ENCODE data around the gene TRIM5. TPM values are rescaled to one million over a fixed set of nuclear protein-coding genes. Genes with fewer than 3 reads are reported as not detected.
"Not testable (repeated sequence)": the region's sequence is repeated elsewhere in the genome, so short reads cannot be mapped to it uniquely, and the experiment has no call there.

TRIM5 gene
- polyA plus RNA-seq, 1 donor (not counting 4 experiments of a cell fraction or from before 2014, with no cell fraction given), result 34.6 TPM

GRCh38 chr11:5663511-5663910 lies 21.4 kb downstream of the TRIM5 start:
- no peak for TF ChIP-seq EZH2 (IDR thresholded peaks at IDR 0.05; ENCODE audit: low read length)
- TF ChIP-seq, protein P1, sequence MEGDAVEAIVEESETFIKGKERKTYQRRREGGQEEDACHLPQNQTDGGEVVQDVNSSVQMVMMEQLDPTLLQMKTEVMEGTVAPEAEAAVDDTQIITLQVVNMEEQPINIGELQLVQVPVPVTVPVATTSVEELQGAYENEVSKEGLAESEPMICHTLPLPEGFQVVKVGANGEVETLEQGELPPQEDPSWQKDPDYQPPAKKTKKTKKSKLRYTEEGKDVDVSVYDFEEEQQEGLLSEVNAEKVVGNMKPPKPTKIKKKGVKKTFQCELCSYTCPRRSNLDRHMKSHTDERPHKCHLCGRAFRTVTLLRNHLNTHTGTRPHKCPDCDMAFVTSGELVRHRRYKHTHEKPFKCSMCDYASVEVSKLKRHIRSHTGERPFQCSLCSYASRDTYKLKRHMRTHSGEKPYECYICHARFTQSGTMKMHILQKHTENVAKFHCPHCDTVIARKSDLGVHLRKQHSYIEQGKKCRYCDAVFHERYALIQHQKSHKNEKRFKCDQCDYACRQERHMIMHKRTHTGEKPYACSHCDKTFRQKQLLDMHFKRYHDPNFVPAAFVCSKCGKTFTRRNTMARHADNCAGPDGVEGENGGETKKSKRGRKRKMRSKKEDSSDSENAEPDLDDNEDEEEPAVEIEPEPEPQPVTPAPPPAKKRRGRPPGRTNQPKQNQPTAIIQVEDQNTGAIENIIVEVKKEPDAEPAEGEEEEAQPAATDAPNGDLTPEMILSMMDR (optimal IDR thresholded peaks at IDR 0.05 in 1 of 3, IDR thresholded peaks at IDR 0.05 in 1 of 3, conservative IDR thresholded peaks at IDR 0.05 in 1 of 3; ENCODE audit: extremely low read depth in 1 of 3, insufficient read depth in 2 of 3, low read length in 3 of 3), result no peak
- DNase-seq (ENCODE audit: low read depth, low spot score) (no peak), FAIRE-seq (no peak)
- H3K4me2 ChIP-seq (ENCODE audit: control insufficient read depth, extremely low read depth, insufficient read depth, low read depth, low read length), result no peak overlapping the region
- peaks cover 6 to 8% of the 10 kb centered on the region in 2 experiments for H3K36me3 ChIP-seq (ENCODE audit: control insufficient read depth in 2 of 2, extremely low read depth in 1 of 2, insufficient read depth in 2 of 2, low read length in 2 of 2)
- dilution Hi-C loops (cut with MboI; ENCODE audit: extremely low pct_ligation_motif_present, low sequenced_read_pairs), result no loop called here
- no peak overlapping the region for H3K9ac ChIP-seq (ENCODE audit: control insufficient read depth, extremely low read depth, insufficient read depth, low read length)
- no peaks in the 10 kb centered on the region for H4K20me1 ChIP-seq (ENCODE audit: control insufficient read depth, extremely low read depth, insufficient read depth, low read length)
- no peak overlapping the region for H2AFZ ChIP-seq (ENCODE audit: control insufficient read depth, low read length)
- H3K4me1 ChIP-seq (ENCODE audit: control insufficient read depth, extremely low read depth, insufficient read depth, low read length), result no peaks in the 10 kb centered on the region
- H3K9me3 ChIP-seq (ENCODE audit: control insufficient read depth, low read depth, low read length), result no peaks in the 10 kb centered on the region
- H3K79me2 ChIP-seq (ENCODE audit: control insufficient read depth, insufficient read depth, low read length), result no peaks in the 10 kb centered on the region
- no peaks in the 10 kb centered on the region for H3K27me3 ChIP-seq (ENCODE audit: control insufficient read depth, extremely low read depth, insufficient read depth, low read length)
- H3K4me3 ChIP-seq (ENCODE audit: control insufficient read depth in 2 of 3, extremely low read depth in 1 of 3, insufficient read depth in 2 of 3, low read depth in 1 of 3, low read length in 3 of 3), result no peak overlapping the region
- H3K27ac ChIP-seq (ENCODE audit: control insufficient read depth, insufficient read depth, low read length), result no peak overlapping the region
- no peaks in the 10 kb centered on the region for H3K9me1 ChIP-seq (ENCODE audit: control insufficient read depth, extremely low read depth, insufficient read depth, low read length)

- FAIRE-seq (no peak), DNase-seq (ENCODE audit: low read depth, low spot score) (no peak)
- Histone ChIP-seq H3K36me3 (ENCODE audit: control insufficient read depth in 2 of 2, extremely low read depth in 1 of 2, insufficient read depth in 2 of 2, low read length in 2 of 2) (no peaks in the 10 kb centered on the region), H4K20me1 (ENCODE audit: control insufficient read depth, extremely low read depth, insufficient read depth, low read length) (no peaks in the 10 kb centered on the region), H3K4me1 (ENCODE audit: control insufficient read depth, extremely low read depth, insufficient read depth, low read length) (no peaks in the 10 kb centered on the region), H3K79me2 (ENCODE audit: control insufficient read depth, insufficient read depth, low read length) (no peaks in the 10 kb centered on the region), H3K4me2 (ENCODE audit: control insufficient read depth, extremely low read depth, insufficient read depth, low read depth, low read length) (no peak overlapping the region), H3K27me3 (ENCODE audit: control insufficient read depth, extremely low read depth, insufficient read depth, low read length) (no peaks in the 10 kb centered on the region), H3K9me3 (ENCODE audit: control insufficient read depth, low read depth, low read length) (no peaks in the 10 kb centered on the region), H3K9ac (ENCODE audit: control insufficient read depth, extremely low read depth, insufficient read depth, low read length) (no peak overlapping the region), H2AFZ (ENCODE audit: control insufficient read depth, low read length) (no peak overlapping the region), H3K4me3 (ENCODE audit: control insufficient read depth in 2 of 3, extremely low read depth in 1 of 3, insufficient read depth in 2 of 3, low read depth in 1 of 3, low read length in 3 of 3) (no peak overlapping the region), H3K27ac (ENCODE audit: control insufficient read depth, insufficient read depth, low read length) (no peak overlapping the region), H3K9me1 (ENCODE audit: control insufficient read depth, extremely low read depth, insufficient read depth, low read length) (no peaks in the 10 kb centered on the region)
- dilution Hi-C loops (cut with MboI; ENCODE audit: extremely low pct_ligation_motif_present, low sequenced_read_pairs), result no loop called here
- TF ChIP-seq EZH2 (IDR thresholded peaks at IDR 0.05; ENCODE audit: low read length), result no peak
- TF ChIP-seq, protein P1 (optimal IDR thresholded peaks at IDR 0.05 in 1 of 3, IDR thresholded peaks at IDR 0.05 in 1 of 3, conservative IDR thresholded peaks at IDR 0.05 in 1 of 3; ENCODE audit: extremely low read depth in 1 of 3, insufficient read depth in 2 of 3, low read length in 3 of 3), result no peak
These were observed 26.6 kb downstream of the TRIM5 start for GRCh38 chr11:5658318-5658717.

DNA sequence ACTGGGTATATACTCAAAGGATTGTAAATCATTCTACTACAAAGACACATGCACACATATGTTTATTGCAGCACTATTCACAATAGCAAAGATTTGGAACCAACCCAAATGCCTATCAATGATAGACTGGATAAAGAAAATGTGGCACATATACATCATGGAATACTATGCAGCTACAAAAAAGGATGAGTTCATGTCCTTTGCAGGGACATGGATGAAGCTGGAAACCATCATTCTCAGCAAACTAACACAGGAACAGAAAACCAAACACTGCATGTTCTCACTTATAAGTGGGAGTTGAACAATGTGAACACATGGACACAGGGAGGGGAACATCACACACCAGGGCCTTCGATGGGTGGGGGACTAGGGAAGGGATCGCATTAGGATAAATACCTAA lies 27.9 kb downstream of the TRIM5 start:
- H3K9me3 ChIP-seq (ENCODE audit: control insufficient read depth, low read depth, low read length); H3K27me3 ChIP-seq (ENCODE audit: control insufficient read depth, extremely low read depth, insufficient read depth, low read length); H3K4me3 ChIP-seq (ENCODE audit: control insufficient read depth in 2 of 3, extremely low read depth in 1 of 3, insufficient read depth in 2 of 3, low read depth in 1 of 3, low read length in 3 of 3); dilution Hi-C loops (cut with MboI; ENCODE audit: extremely low pct_ligation_motif_present, low sequenced_read_pairs); H3K9me1 ChIP-seq (ENCODE audit: control insufficient read depth, extremely low read depth, insufficient read depth, low read length); H3K79me2 ChIP-seq (ENCODE audit: control insufficient read depth, insufficient read depth, low read length); H3K4me2 ChIP-seq (ENCODE audit: control insufficient read depth, extremely low read depth, insufficient read depth, low read depth, low read length); DNase-seq (ENCODE audit: low read depth, low spot score); FAIRE-seq; H3K27ac ChIP-seq (ENCODE audit: control insufficient read depth, insufficient read depth, low read length); H3K36me3 ChIP-seq (ENCODE audit: control insufficient read depth in 2 of 2, extremely low read depth in 1 of 2, insufficient read depth in 2 of 2, low read length in 2 of 2); H2AFZ ChIP-seq (ENCODE audit: control insufficient read depth, low read length); H3K4me1 ChIP-seq (ENCODE audit: control insufficient read depth, extremely low read depth, insufficient read depth, low read length); H3K9ac ChIP-seq (ENCODE audit: control insufficient read depth, extremely low read depth, insufficient read depth, low read length); H4K20me1 ChIP-seq (ENCODE audit: control insufficient read depth, extremely low read depth, insufficient read depth, low read length): not testable (repeated sequence)

Measured in keratinocyte (primary cell).